ENCODE data around the gene SKA1. TPM values are rescaled to one million over a fixed set of nuclear protein-coding genes. Genes with fewer than 3 reads are reported as not detected.
"Not testable (repeated sequence)": the region's sequence is repeated elsewhere in the genome, so short reads cannot be mapped to it uniquely, and the experiment has no call there.

SKA1 gene
- polyA plus RNA-seq, 2 of the 4 experiments (the other 2 are of a cell fraction): 12.5 to 24.3 TPM

- H3K4me2 ChIP-seq; H3K9me3 ChIP-seq; ATAC-seq; H3K27ac ChIP-seq; H3K4me3 ChIP-seq; CTCF ChIA-PET; DNase-seq (ENCODE audit: low read depth in 1 of 2, low spot score in 1 of 2); H3K4me1 ChIP-seq; FAIRE-seq; POLR2A ChIA-PET: not testable (repeated sequence)
- no CpG with 5 or more reads among the region's 21 CpGs for WGBS (ENCODE audit: missing lambda C conversion rate)
These were observed 42.9 kb downstream of the SKA1 start for GRCh38 chr18:50417705-50418104.

- Histone ChIP-seq H3K9me3 (no peaks in the 10 kb centered on the region), H3K4me2 (no peak overlapping the region), H3K4me1 (no peaks in the 10 kb centered on the region), H3K27ac (no peak overlapping the region), H3K4me3 (no peak overlapping the region)
- 17% methylated on average over 2 of the region's 2 CpGs for WGBS (ENCODE audit: missing lambda C conversion rate)
- ATAC-seq (no peak), FAIRE-seq (no peak), DNase-seq (ENCODE audit: low read depth in 1 of 2, low spot score in 1 of 2) (no peak)
- TF ChIP-seq POLR2A (IDR thresholded peaks at IDR 0.05; ENCODE audit: low read length) (no peak), MAFK (IDR thresholded peaks at IDR 0.05; ENCODE audit: partially characterized antibody) (no peak), REST (IDR thresholded peaks at IDR 0.05) (no peak), MAZ (IDR thresholded peaks at IDR 0.05; ENCODE audit: borderline replicate concordance, low read depth, low read length) (no peak), CTCF (IDR thresholded peaks at IDR 0.05) (no peak), JUNB (IDR thresholded peaks at IDR 0.05) (no peak), RFX5 (IDR thresholded peaks at IDR 0.05) (no peak), HES2 (IDR thresholded peaks at IDR 0.05) (no peak), GATA3 (IDR thresholded peaks at IDR 0.05; ENCODE audit: borderline replicate concordance) (no peak), BHLHE40 (IDR thresholded peaks at IDR 0.05; ENCODE audit: low read depth, low read length) (no peak)
- TF ChIP-seq, protein P1, sequence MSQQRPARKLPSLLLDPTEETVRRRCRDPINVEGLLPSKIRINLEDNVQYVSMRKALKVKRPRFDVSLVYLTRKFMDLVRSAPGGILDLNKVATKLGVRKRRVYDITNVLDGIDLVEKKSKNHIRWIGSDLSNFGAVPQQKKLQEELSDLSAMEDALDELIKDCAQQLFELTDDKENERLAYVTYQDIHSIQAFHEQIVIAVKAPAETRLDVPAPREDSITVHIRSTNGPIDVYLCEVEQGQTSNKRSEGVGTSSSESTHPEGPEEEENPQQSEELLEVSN (IDR thresholded peaks at IDR 0.05; ENCODE audit: borderline replicate concordance, low read depth): no peak
- ChIA-PET POLR2A (no interaction called here), CTCF (no interaction called here)
These were observed 43.8 kb downstream of the SKA1 start for GRCh38 chr18:50418650-50419049.

DNA sequence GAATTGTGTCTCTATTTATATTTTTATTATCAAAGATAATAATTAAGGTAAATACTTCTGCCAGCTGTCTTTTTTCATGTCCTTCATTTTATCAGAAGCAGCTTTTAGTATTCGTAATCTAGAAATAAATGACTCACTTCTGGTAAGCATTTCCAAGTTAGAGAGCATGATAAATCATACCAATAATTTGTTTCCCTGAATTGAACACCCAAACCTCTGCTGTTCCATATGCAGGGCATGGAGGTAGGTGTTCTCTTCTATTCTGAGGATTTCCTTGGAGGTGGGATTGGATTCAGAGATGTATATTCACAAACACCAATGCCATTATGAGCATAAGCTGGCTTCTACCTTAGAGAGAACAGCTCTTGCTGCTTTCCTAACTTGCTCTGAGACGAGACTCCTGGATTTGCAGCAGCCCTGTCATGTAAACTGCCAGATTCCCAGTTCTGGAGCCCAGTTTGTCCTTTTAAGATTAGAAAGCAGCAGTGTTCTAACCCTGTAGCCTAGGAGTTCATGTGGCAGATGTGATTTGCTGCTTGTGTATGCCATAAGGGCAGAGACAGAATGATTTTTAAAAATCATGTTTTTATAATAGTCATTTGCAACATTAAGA, 47.5 kb downstream of the SKA1 start:
- POLR2A ChIA-PET: no interaction called here
- Histone ChIP-seq H3K4me2 (no peak overlapping the region), H3K27ac (no peak overlapping the region), H3K4me1 (no peaks in the 10 kb centered on the region), H3K4me3 (no peak overlapping the region), H3K9me3 (peaks cover 5% of the 10 kb centered on the region; the same call in 2 of the 3 replicates)
- FAIRE-seq (no peak), ATAC-seq (no peak), DNase-seq (ENCODE audit: low read depth in 1 of 2, low spot score in 1 of 2) (no peak)
- TF ChIP-seq RNF2 (IDR thresholded peaks at IDR 0.05; ENCODE audit: borderline replicate concordance, low read depth): no peak
- TF ChIP-seq, protein P2, sequence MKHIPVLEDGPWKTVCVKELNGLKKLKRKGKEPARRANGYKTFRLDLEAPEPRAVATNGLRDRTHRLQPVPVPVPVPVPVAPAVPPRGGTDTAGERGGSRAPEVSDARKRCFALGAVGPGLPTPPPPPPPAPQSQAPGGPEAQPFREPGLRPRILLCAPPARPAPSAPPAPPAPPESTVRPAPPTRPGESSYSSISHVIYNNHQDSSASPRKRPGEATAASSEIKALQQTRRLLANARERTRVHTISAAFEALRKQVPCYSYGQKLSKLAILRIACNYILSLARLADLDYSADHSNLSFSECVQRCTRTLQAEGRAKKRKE (CRISPR knock-in tag; IDR thresholded peaks at IDR 0.05; ENCODE audit: low read depth): no peak
- CTCF ChIA-PET: interaction anchor here (0.6 to 1.0 kb wide), 2 partner anchors 65 to 203 kb away, joined by 3 read pairs; no protein-coding TSS in a partner anchor
- WGBS (ENCODE audit: missing lambda C conversion rate): 16% methylated on average over 2 of the region's 2 CpGs
